ENCODE measurements around the gene PI4KA. TPM values are rescaled to one million over a fixed set of nuclear protein-coding genes. Genes with fewer than 3 reads are reported as not detected.

The PI4KA gene
- total RNA-seq, 4 donors from 2014 or later, result 62.1 to 97.2 (median 86.9) TPM

GRCh38 chr22:20865331-20865730 is 6.7 kb upstream of the PI4KA start:
- ATAC-seq (ENCODE audit: low FRiP score) (no peak), DNase-seq (ENCODE audit: low spot score) (no peak)
- no peak for TF ChIP-seq CTCF (IDR thresholded peaks at IDR 0.05)

- no peak for TF ChIP-seq CTCF (IDR thresholded peaks at IDR 0.05)
- DNase-seq (ENCODE audit: low spot score) (no peak), ATAC-seq (ENCODE audit: low FRiP score) (peak; percentile 46)
Observed at GRCh38 chr22:20864186-20864908, 5.7 kb upstream of the PI4KA start.

GRCh38 chr22:20863366-20863765 is 4.8 kb upstream of the PI4KA start:
- TF ChIP-seq CTCF (IDR thresholded peaks at IDR 0.05), result no peak
- ATAC-seq (ENCODE audit: low FRiP score) (no peak), DNase-seq (ENCODE audit: low spot score) (no peak)

DNA sequence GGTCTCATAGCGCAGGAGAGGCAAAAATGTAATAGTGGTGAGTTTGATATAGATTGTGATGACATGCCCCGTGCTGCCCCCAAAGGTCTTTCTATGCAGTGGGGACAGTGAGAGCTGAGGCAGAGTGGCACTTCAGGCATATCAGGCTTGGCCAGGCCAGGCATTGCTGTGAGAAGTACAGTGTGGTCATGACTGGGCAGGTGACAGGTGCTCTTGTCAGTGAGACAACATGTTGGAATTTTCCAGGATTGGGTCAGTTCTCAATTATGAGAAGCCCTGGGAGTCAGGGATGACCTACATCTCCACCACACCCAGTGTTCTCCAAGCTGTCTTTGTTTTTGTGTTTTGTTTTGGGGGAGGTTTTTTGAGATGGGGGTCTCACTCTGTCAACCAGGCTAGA is 3.9 kb upstream of the PI4KA start:
- ATAC-seq (ENCODE audit: low FRiP score) (no peak), DNase-seq (ENCODE audit: low spot score) (no peak)
- no peak for TF ChIP-seq CTCF (IDR thresholded peaks at IDR 0.05)

GRCh38 chr22:20859615-20860014 is 1.0 kb upstream of the PI4KA start:
- DNase-seq (ENCODE audit: low spot score) (no peak), ATAC-seq (ENCODE audit: low FRiP score) (no peak)
- TF ChIP-seq CTCF (IDR thresholded peaks at IDR 0.05), result no peak

DNA sequence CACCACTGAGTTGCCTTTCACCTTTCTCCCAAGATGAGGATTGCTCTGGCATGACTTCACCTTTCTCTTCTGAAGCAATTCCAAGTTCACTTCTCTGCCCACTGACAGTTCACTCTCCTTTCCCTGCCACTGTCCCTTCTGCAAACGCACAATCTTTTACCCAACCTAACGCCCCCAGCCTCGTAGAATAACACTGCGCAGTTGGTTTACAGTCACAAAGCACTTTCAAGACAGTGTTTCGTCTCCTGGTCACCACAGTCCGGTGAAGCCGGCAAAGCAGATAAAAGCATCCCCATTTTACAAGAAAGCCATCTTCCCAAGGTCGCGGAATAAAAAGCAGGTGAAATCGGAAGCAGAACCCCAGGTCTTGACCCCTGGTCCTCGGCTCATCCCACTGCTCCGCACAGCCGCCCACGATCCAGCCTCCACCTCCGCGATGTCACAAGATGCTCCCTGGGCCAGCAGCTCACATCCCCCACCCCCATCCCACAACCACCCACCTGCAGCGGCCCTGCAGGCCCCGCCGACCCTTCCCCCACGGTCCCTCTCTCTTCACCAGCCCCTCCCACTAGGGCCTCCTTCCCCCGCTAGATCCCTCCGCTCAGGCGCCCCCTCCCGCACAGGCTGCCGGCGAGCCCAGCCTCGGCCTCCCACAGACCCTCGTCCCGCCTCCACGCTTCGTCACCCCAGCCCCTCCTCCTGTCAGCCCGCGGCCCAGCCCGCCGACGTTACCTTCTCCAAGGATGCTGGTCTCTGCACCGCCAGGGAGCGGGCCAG is 585 bp downstream of the PI4KA start:
- ATAC-seq (ENCODE audit: low FRiP score) (peak; percentile 82), DNase-seq (ENCODE audit: low spot score) (peak; percentile 60)
- no peak for TF ChIP-seq CTCF (IDR thresholded peaks at IDR 0.05)

DNA sequence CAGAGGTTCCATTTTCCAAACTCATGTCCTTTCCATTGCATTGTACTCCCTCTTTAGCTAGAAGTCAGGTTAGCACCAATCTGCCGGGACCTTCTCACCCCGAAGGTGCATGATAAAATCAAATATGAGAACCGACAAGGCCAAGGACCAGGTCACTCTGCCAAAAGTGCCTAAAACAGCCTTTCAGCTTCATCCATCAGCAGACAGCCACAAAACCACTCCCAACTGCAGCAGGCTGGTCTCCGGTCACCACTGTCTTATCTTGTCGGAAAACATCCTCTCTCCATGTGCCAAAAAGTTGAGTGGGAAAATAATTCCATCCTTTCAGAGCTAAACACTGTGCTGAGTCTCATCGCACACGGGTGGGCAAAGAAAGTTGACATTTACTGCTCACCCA is 1.4 kb downstream of the PI4KA start:
- no peak for ATAC-seq (ENCODE audit: low FRiP score)
- TF ChIP-seq CTCF (IDR thresholded peaks at IDR 0.05), result no peak
- DNase-seq (ENCODE audit: low spot score), result no peak

Measured in omental fat pad (tissue), 4 donors.